Measurements from ENCODE around the gene ARID3A.

- no peak for TF ChIP-seq EZH2 (IDR thresholded peaks at IDR 0.05; ENCODE audit: insufficient read depth, low read length)
- TF ChIP-seq CTCF (IDR thresholded peaks at IDR 0.05; ENCODE audit: insufficient read depth, low read depth, low read length), result no peak
Measured at GRCh38 chr19:887599-887998, 38.2 kb upstream of the ARID3A start.

All from astrocyte (in vitro differentiated cells and primary cell).